ENCODE data around the gene RBM12.

- TF ChIP-seq CTCF (conservative IDR thresholded peaks at IDR 0.05; ENCODE audit: low read length), result no peak
- no peak for TF ChIP-seq EZH2phosphoT487 (IDR thresholded peaks at IDR 0.05; ENCODE audit: borderline replicate concordance, low read depth, low read length)
Observed at GRCh38 chr20:35709259-35709658, 44.6 kb upstream of the RBM12 start.

Data from OCI-LY7 (cell line).